Astrocyte of the cerebellum (primary cell): Measurements from ENCODE around the gene CMIP.

Experiments
- DNase-seq: peaks from one replicate; pipeline ENCODE4 v3.0.0-alpha.2; 2011; ENCODE audit warnings: low read depth
- H3K4me3 ChIP-seq: 2 replicates; pipeline ENCODE4 v1.5.1; 2011; ENCODE audit warnings: mild to moderate bottlenecking, low read depth, low read length, moderate library complexity
- CTCF ChIP-seq: IDR thresholded peaks from 2 replicates; pipeline ENCODE4 v1.5.1; 2012; ENCODE audit warnings: low read length, low read depth, moderate library complexity, mild to moderate bottlenecking; ENCODE audit errors: missing control alignments
- in situ Hi-C: cut with HindIII; loops from 2 replicates; pipeline ENCODE4 v1.10.0; 2017; ENCODE audit warnings: low sequenced_read_pairs

Gene CMIP

GRCh38 chr16:81586977-81587625 is 142.5 kb downstream of the CMIP start:
- TF ChIP-seq CTCF: no peak
- in situ Hi-C loops: loop anchor here (5.0 kb wide), 1 partner anchor 35 kb away; no protein-coding TSS in a partner anchor
- no peak overlapping the region for H3K4me3 ChIP-seq
- DNase-seq: no peak

- no peak for TF ChIP-seq CTCF
- H3K4me3 ChIP-seq: no peak overlapping the region
- in situ Hi-C loops: loop anchor here (5.0 kb wide), 1 partner anchor 35 kb away; no protein-coding TSS in a partner anchor
- DNase-seq: no peak
Observed at GRCh38 chr16:81587626-81588160, 143.1 kb downstream of the CMIP start.

- TF ChIP-seq CTCF: no peak
- no peak overlapping the region for H3K4me3 ChIP-seq
- in situ Hi-C loops: loop anchor here (5.0 kb wide), 1 partner anchor 34 kb away; no protein-coding TSS in a partner anchor
- no peak for DNase-seq
Observed at GRCh38 chr16:81588326-81589081, 143.9 kb downstream of the CMIP start.

GRCh38 chr16:81589975-81590650 is 145.5 kb downstream of the CMIP start:
- in situ Hi-C loops: loop anchor here (5.0 kb wide), 1 partner anchor 32 kb away; no protein-coding TSS in a partner anchor
- no peak overlapping the region for H3K4me3 ChIP-seq
- TF ChIP-seq CTCF: no peak
- DNase-seq: no peak

GRCh38 chr16:81590714-81591544 is 146.3 kb downstream of the CMIP start:
- H3K4me3 ChIP-seq: no peak overlapping the region
- DNase-seq: no peak
- TF ChIP-seq CTCF: no peak
- in situ Hi-C loops: no loop called here

- TF ChIP-seq CTCF: no peak
- in situ Hi-C loops: no loop called here
- no peak overlapping the region for H3K4me3 ChIP-seq
- DNase-seq: no peak
Observed at GRCh38 chr16:81591545-81591870, 146.9 kb downstream of the CMIP start.
